Activated T-cell treated with anti-CD3 and anti-CD28 coated beads, Interleukin-2, amount 50 U/mL, for 72 hours (primary cell): ENCODE results near the gene PSMG3. TPM values are rescaled to one million over a fixed set of nuclear protein-coding genes. Genes with fewer than 3 reads are reported as not detected.
"Not testable (repeated sequence)": the region's sequence is repeated elsewhere in the genome, so short reads cannot be mapped to it uniquely, and the experiment has no call there.

Source experiments
- ATAC-seq, 2 donors: fragments of 150-1000 bp; cut with Tn5 transposase; replicated peaks in 1 of 2; 2 replicates each; pipeline ENCODE4 v1.10.0; 2021; ENCODE audit warnings: moderate library complexity in 2 of 2, mild to moderate bottlenecking in 1 of 2
- DNase-seq, 2 donors: peaks; one replicate each; pipeline ENCODE4 v3.0.0; 2021 to 2022; ENCODE audit warnings: mixed read lengths in 1 of 2
- H3K27ac Mint-ChIP-seq: one replicate; pipeline ENCODE4 v1.8.0; 2022; ENCODE audit warnings: mild to moderate bottlenecking, moderate library complexity, mixed read lengths
- H3K27me3 Mint-ChIP-seq: one replicate; pipeline ENCODE4 v1.8.0; 2022; ENCODE audit warnings: low read depth, mixed read lengths
- H3K36me3 Mint-ChIP-seq, 2 donors: one replicate each; pipeline ENCODE4 v1.8.0; 2022; ENCODE audit warnings: mixed read lengths in 2 of 2, mild to moderate bottlenecking in 1 of 2; ENCODE audit not compliant: insufficient read depth in 2 of 2
- H3K4me1 Mint-ChIP-seq: one replicate; pipeline ENCODE4 v1.8.0; 2022; ENCODE audit warnings: low read depth, mixed read lengths
- H3K4me3 Mint-ChIP-seq, 2 donors: one replicate each; pipeline ENCODE4 v1.8.0; 2022; ENCODE audit warnings: mild to moderate bottlenecking in 2 of 2, mixed read lengths in 2 of 2, moderate library complexity in 2 of 2
- H3K9me3 Mint-ChIP-seq, 2 donors: one replicate each; pipeline ENCODE4 v1.8.0; 2022; ENCODE audit warnings: mixed read lengths in 2 of 2
- total RNA-seq, 2 donors: library from RNA; stranded (reverse); gene quantifications; one replicate each; pipeline ENCODE4 v1.2.3, GENCODE V29; 2022

The PSMG3 gene
- total RNA-seq, 2 donors from 2014 or later: 49.7 to 53.6 TPM

GRCh38 chr7:1532456-1533254 lies 37.2 kb downstream of the PSMG3 start:
- DNase-seq: peak; percentile 54 to 56
- H3K4me1 Mint-ChIP-seq: peaks cover 25% of the 10 kb centered on the region
- no peaks in the 10 kb centered on the region for H3K9me3 Mint-ChIP-seq
- ATAC-seq: peak; percentile 50 to 51
- H3K27me3 Mint-ChIP-seq: no peaks in the 10 kb centered on the region
- peak overlapping the region; percentile 91 for H3K27ac Mint-ChIP-seq
- no peaks in the 10 kb centered on the region for H3K36me3 Mint-ChIP-seq
- H3K4me3 Mint-ChIP-seq: peak overlapping the region; percentile 89 to 92

GRCh38 chr7:1531979-1532455 lies 37.8 kb downstream of the PSMG3 start:
- no peak for DNase-seq
- Mint-ChIP-seq H3K4me3 (peak overlapping the region; percentile 89 to 92), H3K36me3 (no peaks in the 10 kb centered on the region), H3K27me3 (peaks cover under 1% of the 10 kb centered on the region), H3K9me3 (no peaks in the 10 kb centered on the region), H3K4me1 (peaks cover 25% of the 10 kb centered on the region), H3K27ac (peak overlapping the region; percentile 91)
- ATAC-seq: no peak

GRCh38 chr7:1531263-1531978 lies 38.4 kb downstream of the PSMG3 start:
- ATAC-seq: peak; percentile 22 to 37
- H3K36me3 Mint-ChIP-seq: no peaks in the 10 kb centered on the region
- H3K4me1 Mint-ChIP-seq: peaks cover 25% of the 10 kb centered on the region
- H3K27ac Mint-ChIP-seq: peak overlapping the region; percentile 91
- peaks cover 6% of the 10 kb centered on the region for H3K27me3 Mint-ChIP-seq
- DNase-seq: peak; percentile 35 to 51
- H3K4me3 Mint-ChIP-seq: peak overlapping the region; percentile 89 to 92
- no peaks in the 10 kb centered on the region for H3K9me3 Mint-ChIP-seq

GRCh38 chr7:1530946-1531262 lies 38.9 kb downstream of the PSMG3 start:
- DNase-seq: no peak
- Mint-ChIP-seq H3K9me3 (no peaks in the 10 kb centered on the region), H3K27ac (no peak overlapping the region), H3K36me3 (no peaks in the 10 kb centered on the region), H3K4me3 (no peak overlapping the region), H3K27me3 (peaks cover 12% of the 10 kb centered on the region), H3K4me1 (peaks cover 25% of the 10 kb centered on the region)
- ATAC-seq: peak; percentile 4

GRCh38 chr7:1529383-1530116 lies 40.3 kb downstream of the PSMG3 start:
- DNase-seq: no peak
- Mint-ChIP-seq H3K27me3 (peaks cover 16% of the 10 kb centered on the region), H3K4me1 (peaks cover 25% of the 10 kb centered on the region), H3K9me3 (no peaks in the 10 kb centered on the region), H3K36me3 (no peaks in the 10 kb centered on the region), H3K27ac (no peak overlapping the region), H3K4me3 (peak overlapping the region in 1 of 2 donors; percentile 73)
- no peak for ATAC-seq

GRCh38 chr7:1526271-1526754 lies 43.5 kb downstream of the PSMG3 start:
- peaks cover 16% of the 10 kb centered on the region for H3K27me3 Mint-ChIP-seq
- peaks cover 6% of the 10 kb centered on the region for H3K4me1 Mint-ChIP-seq
- ATAC-seq (no peak), DNase-seq (no peak)
- no peak overlapping the region for H3K27ac Mint-ChIP-seq
- peaks cover 0 to under 1% of the 10 kb centered on the region in 2 donors for H3K9me3 Mint-ChIP-seq
- no peak overlapping the region for H3K4me3 Mint-ChIP-seq
- H3K36me3 Mint-ChIP-seq: no peaks in the 10 kb centered on the region

- H3K9me3 Mint-ChIP-seq: peaks cover 0 to 1% of the 10 kb centered on the region in 2 donors
- no peaks in the 10 kb centered on the region for H3K36me3 Mint-ChIP-seq
- ATAC-seq (no peak), DNase-seq (no peak)
- peaks cover 16% of the 10 kb centered on the region for H3K27me3 Mint-ChIP-seq
- H3K4me3 Mint-ChIP-seq: no peak overlapping the region
- H3K27ac Mint-ChIP-seq: no peak overlapping the region
- H3K4me1 Mint-ChIP-seq: peaks cover 9% of the 10 kb centered on the region
These were observed 44.4 kb downstream of the PSMG3 start for GRCh38 chr7:1525409-1525808.

GRCh38 chr7:1523844-1524243 lies 46.0 kb downstream of the PSMG3 start:
- H3K4me1 Mint-ChIP-seq: peaks cover 9% of the 10 kb centered on the region
- H3K36me3 Mint-ChIP-seq: peaks cover 4 to 5% of the 10 kb centered on the region in 2 donors
- peaks cover 16% of the 10 kb centered on the region for H3K27me3 Mint-ChIP-seq
- DNase-seq (no peak), ATAC-seq (no peak)
- H3K27ac Mint-ChIP-seq: no peak overlapping the region
- no peak overlapping the region for H3K4me3 Mint-ChIP-seq
- H3K9me3 Mint-ChIP-seq: peaks cover 5% of the 10 kb centered on the region in 2 donors

- Mint-ChIP-seq H3K27ac (no peak overlapping the region), H3K36me3 (peaks cover 4 to 5% of the 10 kb centered on the region in 2 donors), H3K27me3 (peaks cover 16% of the 10 kb centered on the region), H3K9me3 (peaks cover 5% of the 10 kb centered on the region in 2 donors), H3K4me1 (peaks cover 9% of the 10 kb centered on the region), H3K4me3 (no peak overlapping the region)
- DNase-seq (no peak), ATAC-seq (no peak)
These were observed 46.6 kb downstream of the PSMG3 start for GRCh38 chr7:1523208-1523607.

- Mint-ChIP-seq H3K4me1 (peaks cover 9% of the 10 kb centered on the region), H3K27ac (no peak overlapping the region), H3K27me3 (peaks cover 10% of the 10 kb centered on the region), H3K9me3 (peaks cover 5% of the 10 kb centered on the region in 2 donors), H3K36me3 (peaks cover 4 to 5% of the 10 kb centered on the region in 2 donors), H3K4me3 (no peak overlapping the region)
- DNase-seq (no peak), ATAC-seq (peak in 1 of 2 donors; percentile 28)
These were observed 48.4 kb downstream of the PSMG3 start for GRCh38 chr7:1521456-1521855.

- H3K9me3 Mint-ChIP-seq: peaks cover 5% of the 10 kb centered on the region in 2 donors
- DNase-seq (no peak), ATAC-seq (no peak)
- H3K36me3 Mint-ChIP-seq: peaks cover 4 to 5% of the 10 kb centered on the region in 2 donors
- H3K27ac Mint-ChIP-seq: no peak overlapping the region
- H3K4me3 Mint-ChIP-seq: no peak overlapping the region
- H3K27me3 Mint-ChIP-seq: peaks cover 2% of the 10 kb centered on the region
- H3K4me1 Mint-ChIP-seq: peaks cover 9% of the 10 kb centered on the region
These were observed 49.1 kb downstream of the PSMG3 start for GRCh38 chr7:1520539-1521234.

- not testable (repeated sequence) for H3K9me3 Mint-ChIP-seq, ATAC-seq, H3K4me3 Mint-ChIP-seq, H3K4me1 Mint-ChIP-seq, DNase-seq, H3K27me3 Mint-ChIP-seq, H3K36me3 Mint-ChIP-seq, H3K27ac Mint-ChIP-seq
These were observed 50.4 kb downstream of the PSMG3 start for GRCh38 chr7:1519322-1519922.
